SJSA1 (cell line): ENCODE data around the gene IP6K1. TPM values are rescaled to one million over a fixed set of nuclear protein-coding genes. Genes with fewer than 3 reads are reported as not detected.

Source experiments
- DNase-seq, 2 experiments: peaks; one replicate each; pipeline ENCODE4 v3.0.0-alpha.2; 2015 to 2020; ENCODE audit warnings: low spot score in 2 of 2, low read depth in 1 of 2
- H3K27ac ChIP-seq: fragments of 250-450 bp; sonication (Bioruptor Pico); 2 replicates; pipeline ENCODE4 v1.5.1; 2020; ENCODE audit warnings: mild to moderate bottlenecking, moderate library complexity
- H3K27me3 ChIP-seq: fragments of 250-450 bp; sonication (Bioruptor Pico); replicated peaks from 2 replicates; pipeline ENCODE4 v1.5.1; 2020; ENCODE audit warnings: mild to moderate bottlenecking, moderate library complexity
- H3K36me3 ChIP-seq: fragments of 250-450 bp; sonication (Bioruptor Pico); 2 replicates; pipeline ENCODE4 v1.5.1; 2020; ENCODE audit warnings: mild to moderate bottlenecking
- H3K4me1 ChIP-seq: fragments of 250-450 bp; sonication (Bioruptor Pico); replicated peaks from 2 replicates; pipeline ENCODE4 v1.6.1; 2021; ENCODE audit warnings: mild to moderate bottlenecking
- H3K4me3 ChIP-seq: fragments of 250-450 bp; sonication (Bioruptor Pico); 2 replicates; pipeline ENCODE4 v1.5.1; 2020; ENCODE audit warnings: mild to moderate bottlenecking
- H3K9me3 ChIP-seq: fragments of 250-450 bp; sonication (Bioruptor Pico); replicated peaks from 2 replicates; pipeline ENCODE4 v1.5.1; 2020; ENCODE audit warnings: mild to moderate bottlenecking
- total RNA-seq: library from RNA; depleted of rRNA; stranded (reverse); fragments of >200 nt; shearing (Covaris generic); gene quantifications from 2 replicates; pipeline ENCODE4 v1.2.3, GENCODE V29; 2014

The IP6K1 gene
- total RNA-seq, 1 experiment from 2014 or later: 17.5 TPM

DNA sequence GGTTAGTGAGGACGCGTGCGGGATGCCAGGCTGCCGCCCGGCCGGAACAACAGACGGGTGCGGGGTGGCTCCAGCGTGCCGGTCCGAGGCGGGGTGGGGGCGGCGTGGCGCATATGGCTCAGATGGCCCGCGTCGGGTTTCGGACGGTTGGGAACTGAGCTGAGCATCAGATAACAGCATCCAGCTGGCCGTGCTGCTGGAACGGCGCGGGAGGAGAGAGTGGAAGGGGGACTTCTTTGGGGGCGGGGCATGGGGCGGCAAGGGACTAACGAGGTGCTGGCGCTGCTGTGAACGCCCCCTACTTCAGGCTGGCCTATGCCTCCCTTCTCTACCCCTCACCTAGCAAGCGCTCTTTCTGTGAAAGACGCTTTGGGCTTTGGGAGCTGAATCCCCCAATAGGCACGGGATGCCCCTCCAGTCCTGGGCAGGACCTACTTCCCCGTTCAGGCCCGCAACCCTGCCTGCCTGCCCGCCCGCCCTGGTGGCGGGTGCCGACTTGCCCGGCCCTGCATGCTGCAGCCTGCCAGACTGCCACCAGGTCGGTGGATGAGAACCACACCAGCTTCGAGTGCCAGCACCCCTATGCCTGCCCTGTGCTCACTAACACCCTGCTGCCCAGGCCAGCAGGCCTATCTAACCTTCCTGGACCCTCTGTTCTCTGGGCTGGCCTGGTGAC lies 17.3 kb upstream of the IP6K1 start:
- Histone ChIP-seq H3K36me3 (peaks cover 3% of the 10 kb centered on the region; the same call in 1 of the 2 replicates), H3K4me3 (peak overlapping the region; percentile 80), H3K9me3 (no peaks in the 10 kb centered on the region), H3K27me3 (no peaks in the 10 kb centered on the region), H3K27ac (no peak overlapping the region), H3K4me1 (peaks cover 21% of the 10 kb centered on the region)
- peak in 1 of 2 experiments; percentile 22 for DNase-seq

GRCh38 chr3:49802719-49803464 lies 16.6 kb upstream of the IP6K1 start, which contains the start of gene INKA1:
Gene INKA1 (plus strand): TSS chr3:49803261. CDS start chr3:49803393, 132 bp downstream.
- Histone ChIP-seq H3K36me3 (peaks cover 3% of the 10 kb centered on the region; the same call in 1 of the 2 replicates), H3K9me3 (no peaks in the 10 kb centered on the region), H3K27ac (peak within 1 kb of the TSS; percentile 41; the same call in 1 of the 2 replicates), H3K4me1 (peaks cover 21% of the 10 kb centered on the region), H3K4me3 (peak within 1 kb of the TSS; percentile 80), H3K27me3 (no peaks in the 10 kb centered on the region)
- DNase-seq: peak; percentile 80 to 82

GRCh38 chr3:49801160-49801559 lies 14.8 kb upstream of the IP6K1 start:
- H3K4me3 ChIP-seq: no peak overlapping the region
- H3K36me3 ChIP-seq: peaks cover 3% of the 10 kb centered on the region; the same call in 1 of the 2 replicates
- no peak overlapping the region for H3K27ac ChIP-seq
- no peak for DNase-seq
- no peaks in the 10 kb centered on the region for H3K9me3 ChIP-seq
- no peaks in the 10 kb centered on the region for H3K27me3 ChIP-seq
- H3K4me1 ChIP-seq: peaks cover 21% of the 10 kb centered on the region

DNA sequence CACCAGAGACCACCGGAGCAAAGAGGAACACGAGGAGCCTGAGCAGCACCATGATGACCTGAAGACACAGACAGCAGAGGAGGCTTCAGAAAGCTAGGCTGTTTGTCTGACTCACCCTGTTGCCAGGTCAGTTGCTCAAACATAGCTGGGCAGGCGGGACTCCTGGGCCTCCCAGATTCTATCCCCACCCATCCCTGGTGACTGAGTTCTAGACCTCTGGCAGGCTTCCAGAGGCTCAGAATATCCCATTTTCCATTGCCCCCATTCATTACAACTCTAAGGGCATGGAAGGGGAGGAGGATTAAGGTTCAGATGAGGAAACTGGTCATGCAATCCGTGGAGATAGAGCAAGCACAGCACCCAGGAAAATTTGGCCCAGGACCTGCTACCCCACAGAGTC lies 13.4 kb upstream of the IP6K1 start, which contains the start of gene CDHR4:
TSS of gene CDHR4 (minus strand) at position 113 of the 400 bp plus-strand sequence. CDS start at position 52, 61 bp downstream.
- no peak within 1 kb of the TSS for H3K27ac ChIP-seq
- no peaks in the 10 kb centered on the region for H3K27me3 ChIP-seq
- H3K4me3 ChIP-seq: no peak within 1 kb of the TSS
- peak; percentile 21 to 67 for DNase-seq
- H3K4me1 ChIP-seq: peaks cover 21% of the 10 kb centered on the region
- no peaks in the 10 kb centered on the region for H3K9me3 ChIP-seq
- peaks cover 3% of the 10 kb centered on the region; the same call in 1 of the 2 replicates for H3K36me3 ChIP-seq

DNA sequence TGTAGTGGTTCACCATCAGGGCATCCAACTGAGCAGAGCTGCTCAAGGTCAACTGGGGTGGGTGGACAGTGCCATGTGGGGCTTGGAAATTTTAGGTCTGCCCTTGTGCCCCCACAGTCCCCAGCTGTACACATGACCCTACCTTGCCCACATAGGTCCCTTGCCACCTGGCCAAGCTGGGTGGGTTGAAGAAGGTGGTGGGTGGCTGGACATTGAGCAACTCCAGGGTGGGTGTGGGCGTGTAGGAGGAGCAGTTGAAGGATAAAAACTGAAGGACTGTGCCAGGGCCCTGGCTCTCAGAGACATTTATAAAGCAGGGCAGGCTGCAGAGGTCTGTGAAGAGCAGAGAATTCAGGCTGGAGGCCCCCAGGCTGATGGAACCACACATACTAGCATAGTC lies 12.8 kb upstream of the IP6K1 start:
- peaks cover 3% of the 10 kb centered on the region; the same call in 1 of the 2 replicates for H3K36me3 ChIP-seq
- H3K27me3 ChIP-seq: no peaks in the 10 kb centered on the region
- peaks cover 20% of the 10 kb centered on the region for H3K4me1 ChIP-seq
- no peak for DNase-seq
- no peak overlapping the region for H3K27ac ChIP-seq
- H3K4me3 ChIP-seq: no peak overlapping the region
- H3K9me3 ChIP-seq: no peaks in the 10 kb centered on the region

DNA sequence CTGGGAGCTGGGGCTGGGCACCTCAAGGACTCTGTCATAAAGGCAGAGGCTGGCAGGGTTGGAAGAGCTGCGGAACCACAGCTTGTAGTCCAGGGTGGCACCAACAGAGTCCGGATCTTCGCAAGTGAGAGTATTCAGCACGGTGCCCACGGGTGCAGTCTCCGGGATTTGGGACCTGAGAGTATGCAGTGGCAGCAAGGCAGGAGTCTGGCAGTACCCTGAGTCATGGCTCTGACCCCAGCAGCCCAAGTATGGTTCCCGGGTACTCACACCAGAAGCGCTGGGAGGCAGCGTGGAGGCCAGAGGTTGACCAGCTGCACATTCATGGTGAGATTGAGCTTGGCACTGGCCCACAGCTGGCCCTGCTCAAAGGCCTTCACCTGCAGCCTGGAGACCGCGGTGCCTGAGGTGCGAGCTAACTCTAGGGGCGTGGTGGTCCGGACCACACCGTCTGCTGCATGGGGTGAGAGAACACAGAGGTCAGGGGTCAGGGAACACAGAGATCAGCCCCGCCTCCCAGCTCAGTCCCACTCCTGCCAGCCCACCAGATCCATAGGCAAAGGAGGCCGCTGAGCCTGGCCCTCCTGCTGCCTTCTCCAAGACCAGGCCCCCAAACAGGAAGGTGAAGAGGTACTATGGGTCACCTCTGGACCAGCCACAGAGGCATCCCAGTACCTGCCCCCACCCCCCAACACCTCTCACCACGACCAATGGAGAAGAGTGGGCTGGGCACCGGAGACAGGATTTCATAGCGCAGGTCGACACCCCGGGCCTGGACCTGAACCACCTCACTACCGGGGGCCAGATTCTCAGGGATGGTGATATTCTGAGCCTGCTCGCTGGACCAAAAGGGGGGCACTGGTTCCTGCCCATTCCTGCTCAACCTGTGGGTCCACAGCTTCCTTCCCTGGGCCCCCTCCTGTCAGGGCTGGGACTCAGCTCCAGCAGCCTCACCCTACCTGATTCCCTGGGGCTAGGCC lies 8.9 kb upstream of the IP6K1 start:
- Histone ChIP-seq H3K4me1 (peaks cover 8% of the 10 kb centered on the region), H3K9me3 (no peaks in the 10 kb centered on the region), H3K4me3 (no peak overlapping the region), H3K27ac (no peak overlapping the region), H3K27me3 (no peaks in the 10 kb centered on the region), H3K36me3 (no peaks in the 10 kb centered on the region)
- no peak for DNase-seq

DNA sequence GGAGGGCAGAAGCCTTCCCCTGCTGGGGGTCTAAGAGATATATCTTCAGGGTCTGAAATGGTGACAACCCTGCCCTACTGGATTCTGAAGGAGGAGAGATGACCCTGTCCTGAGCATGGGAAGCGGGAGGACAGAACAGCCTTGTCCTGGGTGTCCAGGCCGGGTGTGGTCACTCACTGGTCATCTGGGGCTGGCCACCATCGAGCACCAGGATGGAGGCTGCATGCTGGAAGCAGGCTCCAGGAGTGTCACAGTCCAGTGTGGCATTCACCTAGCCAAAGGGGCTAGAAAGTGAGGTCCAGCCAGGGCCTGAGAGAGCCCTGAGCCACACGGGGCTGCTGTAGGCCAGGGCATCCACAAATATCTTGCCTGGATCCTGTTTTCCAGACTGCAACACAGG lies 8.1 kb upstream of the IP6K1 start:
- DNase-seq: no peak
- Histone ChIP-seq H3K27ac (no peak overlapping the region), H3K9me3 (no peaks in the 10 kb centered on the region), H3K4me1 (peaks cover 2% of the 10 kb centered on the region), H3K4me3 (no peak overlapping the region), H3K36me3 (no peaks in the 10 kb centered on the region), H3K27me3 (no peaks in the 10 kb centered on the region)

- DNase-seq: no peak
- Histone ChIP-seq H3K36me3 (no peaks in the 10 kb centered on the region), H3K27ac (no peak overlapping the region), H3K4me3 (no peak overlapping the region), H3K4me1 (no peaks in the 10 kb centered on the region), H3K9me3 (no peaks in the 10 kb centered on the region), H3K27me3 (no peaks in the 10 kb centered on the region)
Measured at GRCh38 chr3:49793486-49794085, 7.2 kb upstream of the IP6K1 start.

DNA sequence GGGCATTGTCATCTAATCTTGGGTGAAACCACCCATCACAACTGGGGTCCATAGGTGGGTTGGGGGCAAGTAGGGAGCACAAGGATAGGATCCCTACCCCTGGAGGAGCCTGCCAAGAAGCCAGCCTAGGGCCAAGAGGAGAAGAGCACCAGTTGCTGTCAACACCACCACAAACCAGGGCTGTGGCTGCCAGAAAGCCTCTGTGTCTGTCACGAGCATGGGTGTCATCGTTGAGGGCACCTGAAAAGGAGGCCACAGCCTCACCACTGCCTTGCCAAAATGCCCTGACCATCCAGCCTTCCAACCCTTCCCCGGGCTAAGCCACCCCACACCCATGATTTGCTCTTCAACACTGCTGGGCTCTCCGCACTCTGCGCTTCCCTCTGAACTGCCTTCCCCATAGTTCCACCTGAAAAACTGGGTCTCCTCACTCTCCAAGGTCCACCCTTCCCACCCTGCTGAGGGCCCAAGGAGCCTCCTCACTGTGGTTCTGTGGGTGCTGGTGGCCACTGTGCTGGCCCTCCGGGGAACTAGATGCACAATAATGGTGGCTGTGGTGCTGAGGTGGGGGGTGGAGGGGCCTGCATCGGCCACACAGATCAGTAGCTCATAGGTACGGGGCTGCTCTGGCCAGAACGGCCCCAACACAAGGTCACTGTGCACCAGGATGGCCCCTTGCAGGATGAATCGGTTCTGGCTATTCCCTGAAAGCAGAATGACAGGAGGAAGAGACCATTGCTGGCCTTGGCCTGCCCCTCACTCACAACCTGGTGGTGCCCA lies 6.2 kb upstream of the IP6K1 start:
- no peak overlapping the region for H3K4me3 ChIP-seq
- no peaks in the 10 kb centered on the region for H3K36me3 ChIP-seq

GRCh38 chr3:49791571-49791970 lies 5.2 kb upstream of the IP6K1 start:
- Histone ChIP-seq H3K4me3 (no peak overlapping the region), H3K27ac (no peak overlapping the region), H3K4me1 (peaks cover 5% of the 10 kb centered on the region), H3K9me3 (no peaks in the 10 kb centered on the region), H3K36me3 (no peaks in the 10 kb centered on the region), H3K27me3 (no peaks in the 10 kb centered on the region)
- no peak for DNase-seq

More for the DNA sequence above, 6.2 kb upstream of the IP6K1 start:
- Histone ChIP-seq H3K27ac (no peak overlapping the region), H3K9me3 (no peaks in the 10 kb centered on the region), H3K27me3 (no peaks in the 10 kb centered on the region), H3K4me1 (no peaks in the 10 kb centered on the region)
- DNase-seq: no peak

GRCh38 chr3:49790626-49791411 lies 4.5 kb upstream of the IP6K1 start:
- Histone ChIP-seq H3K27ac (no peak overlapping the region), H3K4me1 (peaks cover 5% of the 10 kb centered on the region), H3K4me3 (no peak overlapping the region), H3K27me3 (no peaks in the 10 kb centered on the region), H3K36me3 (peaks cover 5% of the 10 kb centered on the region; the same call in 1 of the 2 replicates), H3K9me3 (no peaks in the 10 kb centered on the region)
- no peak for DNase-seq

DNA sequence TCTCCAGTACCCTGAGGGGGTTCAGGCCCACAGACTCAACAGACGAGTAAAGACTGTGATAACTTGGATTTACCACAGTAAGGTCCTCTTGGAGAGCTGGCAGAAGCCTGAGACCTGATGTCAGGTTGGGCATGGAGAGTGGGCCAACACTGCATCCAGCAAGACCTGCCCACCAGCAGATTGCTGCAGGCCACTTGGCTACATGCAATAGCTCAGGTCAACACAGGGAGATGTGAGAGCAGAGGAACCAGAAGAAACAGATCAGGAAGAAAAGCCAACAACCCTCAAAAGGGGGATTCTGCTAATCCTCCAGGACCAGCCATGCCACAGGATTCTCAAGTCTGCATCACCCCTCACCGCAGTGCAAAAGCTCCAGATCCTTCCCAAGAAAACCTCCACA lies 1.7 kb upstream of the IP6K1 start:
- H3K27me3 ChIP-seq: no peaks in the 10 kb centered on the region
- H3K36me3 ChIP-seq: peaks cover 21% of the 10 kb centered on the region
- DNase-seq: no peak
- peaks cover 17% of the 10 kb centered on the region for H3K4me1 ChIP-seq
- H3K27ac ChIP-seq: no peak overlapping the region
- no peaks in the 10 kb centered on the region for H3K9me3 ChIP-seq
- H3K4me3 ChIP-seq: no peak overlapping the region
